ENCODE measurements around the gene ADORA2A.
A peak's percentile ranks its signal among the peaks of the same experiment; 100 is the strongest.

The ADORA2A gene

GRCh38 chr22:24433828-24434470 lies 6.5 kb downstream of the ADORA2A start:
- peak; percentile 50 for DNase-seq

DNA sequence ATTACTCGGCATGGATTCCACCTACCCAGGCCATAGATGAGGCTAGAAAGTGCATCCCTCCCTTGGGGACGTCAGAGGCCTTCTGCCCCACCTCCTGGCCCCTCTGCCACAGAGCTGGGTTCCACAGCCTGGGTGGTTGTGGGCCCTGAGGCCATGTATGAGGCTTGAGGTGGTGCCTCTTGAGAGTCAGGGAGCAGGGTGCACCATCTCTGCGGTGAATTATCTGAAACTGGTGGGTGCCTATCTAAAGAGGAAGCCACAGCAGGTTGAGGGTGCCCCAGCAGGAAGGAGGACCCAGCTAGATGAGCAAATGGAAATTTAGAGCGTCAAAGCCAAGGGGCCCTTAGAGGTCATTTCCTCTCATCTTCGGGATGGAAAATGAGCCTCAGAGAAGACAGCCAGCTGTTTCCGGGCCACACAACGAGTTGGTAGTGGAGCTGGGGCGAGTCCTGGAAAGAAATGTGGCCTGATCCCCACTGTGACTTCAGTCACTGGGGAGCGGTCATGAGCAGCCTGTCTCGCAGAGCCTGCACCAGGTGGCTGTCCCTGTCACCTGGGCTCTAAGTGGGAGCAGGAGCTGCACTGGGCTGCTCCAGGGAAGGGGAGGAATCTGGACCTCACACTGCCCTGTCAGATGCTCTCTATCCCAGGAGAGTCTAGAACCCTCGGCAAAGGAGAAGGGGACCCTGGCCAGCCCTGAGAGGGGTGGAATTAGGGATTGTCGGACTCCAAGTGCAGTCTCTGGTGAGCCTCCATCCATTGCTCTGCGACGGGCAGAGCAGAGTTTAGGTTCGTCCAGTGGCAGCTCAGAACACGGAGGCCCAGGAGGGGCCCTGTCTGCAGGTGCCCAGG lies 7.3 kb downstream of the ADORA2A start:
- DNase-seq = no peak

DNA sequence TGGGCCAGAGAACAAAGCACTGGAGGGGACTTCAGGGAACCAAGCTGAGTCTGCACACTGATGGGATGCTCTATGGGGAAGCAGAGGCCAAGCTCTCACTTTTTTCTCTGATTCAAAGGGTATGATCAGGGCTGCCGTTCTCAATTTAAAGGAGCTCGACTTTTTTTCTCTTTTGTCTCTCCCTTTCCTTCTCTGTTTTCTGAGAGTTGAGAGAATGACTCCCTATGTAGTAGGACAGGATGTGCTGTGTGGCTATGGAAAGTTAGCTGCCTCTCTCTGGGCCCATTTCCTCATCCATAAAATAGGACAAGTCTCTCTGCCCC lies 7.9 kb downstream of the ADORA2A start:
- DNase-seq = no peak

- DNase-seq = peak; percentile 50
Measured at GRCh38 chr22:24435861-24436371, 8.5 kb downstream of the ADORA2A start.

DNA sequence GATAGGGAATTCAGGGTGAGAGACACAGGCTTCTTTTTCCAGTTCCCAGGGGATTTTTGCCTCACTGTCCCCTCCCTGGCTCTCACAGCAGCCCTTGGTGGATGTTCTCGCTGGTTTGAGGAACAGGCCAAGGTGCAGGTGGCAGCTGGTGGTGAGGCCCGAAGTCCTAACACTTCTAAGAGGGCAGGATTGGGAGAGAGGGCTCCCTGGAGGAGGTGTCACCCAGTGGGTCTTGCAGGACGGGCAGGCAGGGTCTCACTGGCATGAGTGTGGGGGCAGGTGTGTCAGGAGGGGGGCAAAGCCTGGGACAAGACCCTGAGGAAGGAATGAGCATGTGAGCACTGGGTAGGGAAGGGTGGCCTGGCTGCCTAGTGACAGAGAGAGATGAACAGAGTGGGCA lies 9.2 kb downstream of the ADORA2A start:
- DNase-seq = no peak

DNA sequence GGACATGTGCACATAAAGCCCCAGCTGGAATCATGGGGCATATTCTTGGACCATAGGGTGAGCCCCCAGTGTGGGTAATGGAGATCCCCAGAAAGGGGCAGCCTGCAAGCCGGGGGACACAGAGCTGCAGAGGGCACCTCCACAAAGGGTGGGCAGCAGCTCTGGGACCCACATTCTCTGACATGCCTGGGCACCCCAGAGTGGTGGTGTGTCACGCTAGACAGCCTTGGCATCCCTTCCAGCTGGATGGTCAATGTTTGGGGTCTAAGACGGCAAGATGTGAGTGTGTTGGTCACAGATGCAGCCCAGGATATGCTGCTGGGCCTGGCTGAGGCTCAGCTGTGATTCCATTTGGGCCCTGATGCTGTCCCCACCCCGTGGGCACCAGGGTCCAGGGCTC lies 9.7 kb downstream of the ADORA2A start:
- DNase-seq = no peak

DNA sequence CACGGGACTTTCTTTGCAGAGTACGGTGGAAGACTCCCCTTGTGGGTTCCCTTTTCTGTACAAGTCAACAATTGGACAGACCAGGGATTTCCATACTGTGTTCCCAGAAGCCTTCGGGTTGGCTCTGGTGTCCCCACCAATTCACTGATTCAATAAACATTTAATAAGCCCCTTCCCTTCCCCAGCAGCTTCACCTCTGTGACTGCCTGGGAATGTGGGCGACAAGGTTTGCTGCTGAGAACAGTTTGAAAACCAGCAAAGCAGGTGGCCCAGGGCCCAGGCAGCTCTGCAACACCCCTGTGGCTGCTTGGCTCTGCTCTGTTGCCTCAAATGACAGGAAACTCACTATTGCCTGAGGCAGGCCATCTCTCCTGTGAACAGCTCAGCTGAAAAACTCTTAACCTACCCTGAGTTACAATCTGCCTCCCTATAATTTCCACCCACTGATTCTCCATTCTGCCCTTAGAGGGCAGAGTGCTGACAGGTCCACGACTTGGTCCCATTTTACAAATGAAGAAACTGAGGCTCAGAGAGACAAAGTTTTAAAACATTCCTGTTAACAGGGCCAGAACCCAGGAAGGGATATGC lies 10.4 kb downstream of the ADORA2A start:
- no peak for DNase-seq

GRCh38 chr22:24440270-24440717 lies 12.9 kb downstream of the ADORA2A start:
- no peak for DNase-seq

DNA sequence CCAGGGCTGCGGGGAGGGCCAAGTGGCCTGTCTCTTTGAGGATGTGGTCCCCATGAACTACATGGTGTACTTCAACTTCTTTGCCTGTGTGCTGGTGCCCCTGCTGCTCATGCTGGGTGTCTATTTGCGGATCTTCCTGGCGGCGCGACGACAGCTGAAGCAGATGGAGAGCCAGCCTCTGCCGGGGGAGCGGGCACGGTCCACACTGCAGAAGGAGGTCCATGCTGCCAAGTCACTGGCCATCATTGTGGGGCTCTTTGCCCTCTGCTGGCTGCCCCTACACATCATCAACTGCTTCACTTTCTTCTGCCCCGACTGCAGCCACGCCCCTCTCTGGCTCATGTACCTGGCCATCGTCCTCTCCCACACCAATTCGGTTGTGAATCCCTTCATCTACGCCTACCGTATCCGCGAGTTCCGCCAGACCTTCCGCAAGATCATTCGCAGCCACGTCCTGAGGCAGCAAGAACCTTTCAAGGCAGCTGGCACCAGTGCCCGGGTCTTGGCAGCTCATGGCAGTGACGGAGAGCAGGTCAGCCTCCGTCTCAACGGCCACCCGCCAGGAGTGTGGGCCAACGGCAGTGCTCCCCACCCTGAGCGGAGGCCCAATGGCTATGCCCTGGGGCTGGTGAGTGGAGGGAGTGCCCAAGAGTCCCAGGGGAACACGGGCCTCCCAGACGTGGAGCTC lies 13.5 kb downstream of the ADORA2A start:
- no peak for DNase-seq

GRCh38 chr22:24441406-24442351 lies 14.3 kb downstream of the ADORA2A start:
- no peak for DNase-seq

DNA sequence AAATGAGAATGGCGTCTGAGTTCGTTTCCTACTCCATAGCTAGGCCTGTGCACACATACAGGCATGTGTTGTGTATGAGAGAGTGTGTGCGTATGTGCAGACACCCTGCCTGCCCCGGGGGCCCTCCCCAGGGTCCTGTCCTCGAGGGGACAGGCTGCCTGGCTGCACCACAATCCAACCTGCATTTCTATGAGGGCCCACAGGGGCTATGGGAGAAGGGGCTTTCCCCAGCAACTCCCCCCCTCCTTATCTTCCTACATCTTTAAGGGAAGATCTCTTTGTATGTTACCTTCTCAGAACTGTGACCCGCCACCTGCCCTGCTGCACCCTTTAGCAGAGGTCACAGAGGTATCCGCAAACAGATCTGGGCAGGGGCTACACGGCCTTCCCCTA lies 14.9 kb downstream of the ADORA2A start:
- DNase-seq = no peak

GRCh38 chr22:24443668-24444067 lies 16.3 kb downstream of the ADORA2A start:
- DNase-seq = no peak

DNA sequence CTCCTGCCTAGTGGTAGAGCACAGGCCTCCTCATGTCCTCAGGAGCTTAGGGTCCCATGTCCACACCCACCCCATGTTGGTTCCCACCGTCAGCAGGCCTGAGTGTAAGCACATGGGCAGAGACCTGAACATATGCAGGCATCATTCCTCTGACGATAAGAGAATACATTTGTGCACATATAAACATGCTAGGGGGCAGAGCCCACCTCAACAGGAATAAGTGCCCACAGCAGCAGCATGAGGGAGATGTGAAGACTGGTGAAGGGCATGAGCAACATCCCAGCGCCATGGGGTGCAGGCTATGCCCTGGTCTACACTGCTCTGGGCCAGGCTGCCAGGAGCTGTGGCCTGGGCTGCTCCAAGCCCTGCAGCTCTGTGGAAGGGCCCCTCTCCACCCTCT lies 16.9 kb downstream of the ADORA2A start:
- DNase-seq = no peak

- DNase-seq = no peak
Measured at GRCh38 chr22:24444729-24445466, 17.5 kb downstream of the ADORA2A start.

DNA sequence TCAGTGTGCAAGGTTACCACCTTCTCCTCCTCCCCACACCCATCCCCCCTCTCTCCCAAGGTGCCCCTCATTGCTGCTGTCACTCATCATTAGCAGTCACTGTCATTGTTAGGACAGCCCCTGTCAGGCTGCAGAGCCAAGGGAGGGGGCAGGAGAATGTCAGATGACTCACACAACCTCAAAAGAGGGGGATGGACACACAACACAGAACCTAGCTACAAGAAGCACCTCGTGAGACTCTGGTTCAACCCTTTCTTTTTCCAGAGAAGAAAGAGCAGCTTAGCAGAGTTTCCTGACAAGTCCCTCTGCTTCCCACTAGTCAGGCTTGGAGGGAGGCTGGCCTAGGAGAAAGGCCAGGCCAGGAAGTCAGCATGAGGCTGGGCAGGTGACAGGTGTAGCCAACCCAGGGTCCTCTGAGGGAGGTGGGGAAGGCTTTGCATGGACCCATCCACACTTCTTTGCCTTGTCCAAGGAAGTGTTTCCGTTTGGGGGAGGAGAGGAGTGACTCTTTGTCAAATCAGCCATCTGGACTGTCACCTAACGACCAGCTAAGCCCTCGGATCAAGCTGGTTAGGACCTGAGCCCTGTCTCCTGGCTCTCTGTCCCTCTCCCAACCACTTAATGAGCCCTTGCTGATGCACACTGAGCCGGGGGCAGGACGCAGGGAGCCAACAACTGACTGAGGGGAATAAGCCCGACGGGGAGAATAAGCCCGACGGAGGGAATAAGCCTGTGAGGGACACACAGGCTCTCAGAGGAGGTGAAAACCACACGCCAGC lies 18.3 kb downstream of the ADORA2A start:
- no peak for DNase-seq

DNA sequence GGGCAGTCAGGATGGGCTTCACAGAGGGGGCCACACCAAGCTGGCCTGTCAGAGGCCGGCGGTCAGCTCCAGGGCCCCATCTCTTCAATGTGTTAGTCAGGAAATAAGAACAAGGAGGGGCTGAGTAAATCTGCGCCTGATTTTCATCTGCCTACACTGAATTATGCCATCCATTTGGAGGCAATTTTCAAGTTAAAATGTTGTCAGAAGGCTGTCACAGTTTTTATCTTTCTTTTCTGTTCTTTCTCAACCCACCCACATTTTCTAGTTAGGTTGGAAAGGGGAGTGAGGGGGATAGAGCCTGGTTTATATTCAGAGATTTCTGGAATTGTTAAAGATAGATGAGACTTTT lies 18.8 kb downstream of the ADORA2A start:
- DNase-seq = no peak

DNA sequence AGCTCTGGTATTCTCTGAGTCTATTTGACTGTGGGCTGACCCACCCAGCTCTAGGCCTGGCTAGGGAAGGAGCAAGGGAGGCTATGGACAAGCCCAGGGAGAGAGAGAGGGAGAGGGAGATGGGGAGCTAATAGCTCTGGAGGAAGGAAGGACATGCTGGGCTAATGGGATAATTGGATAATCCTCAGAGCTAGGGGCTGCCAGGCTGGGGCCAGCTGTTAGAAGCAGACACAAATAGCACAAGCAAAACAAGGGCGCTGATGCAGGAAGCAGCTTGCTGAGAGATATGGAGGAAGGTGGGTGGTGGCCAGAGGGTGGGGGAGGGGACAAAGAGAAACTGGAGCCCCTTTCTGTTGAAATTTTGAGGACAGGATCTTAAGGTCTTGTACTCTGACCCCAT lies 23.2 kb downstream of the ADORA2A start:
- DNase-seq = no peak

DNA sequence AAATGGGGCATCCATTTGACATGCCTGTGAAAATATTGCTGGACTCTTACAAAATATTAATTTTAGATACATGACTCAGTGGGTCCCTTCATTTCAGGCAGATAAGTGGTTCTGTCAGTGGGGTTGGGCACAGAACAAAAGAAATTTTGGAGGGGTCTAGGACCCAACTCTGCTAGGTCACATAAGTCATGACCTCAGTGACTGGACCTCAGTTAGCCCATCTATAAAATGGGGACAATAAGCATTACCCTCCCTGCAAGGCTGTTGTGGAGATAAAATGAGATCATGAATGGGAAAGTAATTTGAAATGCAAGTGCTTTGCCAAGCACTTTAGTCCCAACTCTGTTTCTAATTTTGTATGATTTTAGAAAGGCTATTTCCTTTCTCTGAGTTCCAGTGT lies 23.8 kb downstream of the ADORA2A start:
- DNase-seq = no peak

DNA sequence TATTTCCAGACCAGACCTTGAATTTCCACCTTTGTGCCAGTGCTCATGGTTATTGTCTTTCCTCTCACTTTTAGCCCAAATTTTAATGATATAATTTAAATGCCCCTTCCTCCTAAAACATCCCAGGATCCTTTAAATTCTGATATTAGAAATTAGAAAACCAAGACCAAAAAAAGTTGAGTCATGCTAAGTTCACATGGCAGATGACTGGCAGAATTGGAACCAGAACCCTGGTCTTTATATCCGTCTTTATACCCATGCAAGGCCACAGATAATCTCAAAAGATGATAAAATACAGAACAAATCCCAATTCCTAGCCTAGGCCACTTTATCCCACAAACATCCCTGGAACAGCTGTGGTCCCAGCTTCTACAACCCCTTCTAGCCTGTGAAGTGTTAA lies 26.5 kb downstream of the ADORA2A start:
- no peak for DNase-seq

- DNase-seq = no peak
Measured at GRCh38 chr22:24455039-24455438, 27.6 kb downstream of the ADORA2A start.
